Nephron (organoid): ENCODE data around the gene TUSC2.
"Not testable (repeated sequence)": the region's sequence is repeated elsewhere in the genome, so short reads cannot be mapped to it uniquely, and the experiment has no call there.

Source experiments
- H3K27ac Mint-ChIP-seq, 3 experiments: 2 replicates each; pipeline ENCODE4 v1.8.0; 2020; ENCODE audit warnings: mixed read lengths in 3 of 3, mild to moderate bottlenecking in 2 of 3, moderate library complexity in 1 of 3
- H3K27me3 Mint-ChIP-seq: 2 replicates; pipeline ENCODE4 v1.8.0; 2021; ENCODE audit warnings: low read depth, mild to moderate bottlenecking, moderate library complexity, mixed read lengths
- H3K36me3 Mint-ChIP-seq: 2 replicates; pipeline ENCODE4 v1.8.0; 2020; ENCODE audit warnings: low read depth, mixed read lengths
- H3K4me1 Mint-ChIP-seq: 2 replicates; pipeline ENCODE4 v1.8.0; 2020; ENCODE audit warnings: mixed read lengths
- H3K4me3 Mint-ChIP-seq, 3 experiments: 2 replicates each; pipeline ENCODE4 v1.8.0; 2020; ENCODE audit warnings: mild to moderate bottlenecking in 3 of 3, mixed read lengths in 3 of 3, moderate library complexity in 2 of 3
- H3K9me3 Mint-ChIP-seq: 2 replicates; pipeline ENCODE4 v1.8.0; 2020; ENCODE audit warnings: mixed read lengths
- CTCF ChIP-seq, 3 experiments: fragments of 200-600 bp; sonication (generic); IDR thresholded peaks; one replicate each; pipeline ENCODE4 v1.5.0; 2021; ENCODE audit warnings: antibody characterized with exemption in 3 of 3; ENCODE audit not compliant: unreplicated experiment in 3 of 3

The TUSC2 gene

GRCh38 chr3:50317300-50317699, 10.7 kb downstream of the TUSC2 start:
- peak overlapping the region; percentile 24 to 62 (median 61) for H3K4me3 Mint-ChIP-seq
- peak overlapping the region in 2 of 3 experiments; percentile 25 to 51 for H3K27ac Mint-ChIP-seq
- H3K36me3 Mint-ChIP-seq: peaks cover 56% of the 10 kb centered on the region
- no peak for TF ChIP-seq CTCF (IDR thresholded peaks at IDR 0.05; ENCODE audit: unreplicated experiment in 3 of 3)
- peaks cover 28% of the 10 kb centered on the region for H3K4me1 Mint-ChIP-seq
- H3K9me3 Mint-ChIP-seq: peaks cover 7% of the 10 kb centered on the region
- H3K27me3 Mint-ChIP-seq: no peaks in the 10 kb centered on the region

GRCh38 chr3:50316657-50317242, 11.3 kb downstream of the TUSC2 start:
- peak overlapping the region in 2 of 3 experiments; percentile 25 to 51 for H3K27ac Mint-ChIP-seq
- peak overlapping the region in 2 of 3 experiments; percentile 24 to 28 for H3K4me3 Mint-ChIP-seq
- peaks cover 28% of the 10 kb centered on the region for H3K4me1 Mint-ChIP-seq
- no peak for TF ChIP-seq CTCF (IDR thresholded peaks at IDR 0.05; ENCODE audit: unreplicated experiment in 3 of 3)
- H3K9me3 Mint-ChIP-seq: peaks cover 7% of the 10 kb centered on the region
- no peaks in the 10 kb centered on the region for H3K27me3 Mint-ChIP-seq
- peaks cover 56% of the 10 kb centered on the region for H3K36me3 Mint-ChIP-seq

- H3K4me1 Mint-ChIP-seq: peaks cover 19% of the 10 kb centered on the region
- H3K9me3 Mint-ChIP-seq: peaks cover 8% of the 10 kb centered on the region
- no peaks in the 10 kb centered on the region for H3K27me3 Mint-ChIP-seq
- peaks cover 63% of the 10 kb centered on the region for H3K36me3 Mint-ChIP-seq
- peak overlapping the region in 1 of 3 experiments; percentile 47 for H3K27ac Mint-ChIP-seq
- no peak for TF ChIP-seq CTCF (IDR thresholded peaks at IDR 0.05; ENCODE audit: unreplicated experiment in 3 of 3)
- H3K4me3 Mint-ChIP-seq: no peak overlapping the region
Observed at GRCh38 chr3:50314816-50315215, 13.2 kb downstream of the TUSC2 start.

- Mint-ChIP-seq H3K27me3 (no peaks in the 10 kb centered on the region), H3K36me3 (peaks cover 66% of the 10 kb centered on the region), H3K4me1 (peaks cover 15% of the 10 kb centered on the region), H3K4me3 (no peak overlapping the region), H3K9me3 (peaks cover 13% of the 10 kb centered on the region), H3K27ac (no peak overlapping the region)
- TF ChIP-seq CTCF (IDR thresholded peaks at IDR 0.05; ENCODE audit: unreplicated experiment in 3 of 3): no peak
Observed at GRCh38 chr3:50314342-50314741, 13.7 kb downstream of the TUSC2 start.

- not testable (repeated sequence) for H3K27ac Mint-ChIP-seq, H3K4me1 Mint-ChIP-seq, H3K4me3 Mint-ChIP-seq, H3K27me3 Mint-ChIP-seq
- H3K36me3 Mint-ChIP-seq: peaks cover 60% of the 10 kb centered on the region
- H3K9me3 Mint-ChIP-seq: peaks cover 18% of the 10 kb centered on the region
Observed at GRCh38 chr3:50312041-50312440, 16.0 kb downstream of the TUSC2 start.

GRCh38 chr3:50304601-50305000, 23.4 kb downstream of the TUSC2 start:
- Mint-ChIP-seq H3K4me3 (no peak overlapping the region), H3K4me1 (peaks cover 9% of the 10 kb centered on the region), H3K9me3 (peaks cover 8% of the 10 kb centered on the region), H3K36me3 (peaks cover 22% of the 10 kb centered on the region), H3K27me3 (no peaks in the 10 kb centered on the region), H3K27ac (peak overlapping the region in 1 of 3 experiments; percentile 20)
- TF ChIP-seq CTCF (IDR thresholded peaks at IDR 0.05; ENCODE audit: unreplicated experiment in 3 of 3): no peak
